Transverse colon (tissue), 4 donors: ENCODE measurements around the gene CCR1.

ENCODE experiments used
- POLR2A ChIP-seq: fragments of 450-650 bp; IDR thresholded peaks from one replicate; pipeline ENCODE4 v1.6.1; 2016; ENCODE audit warnings: antibody characterized with exemption, mild to moderate bottlenecking, moderate library complexity
- POLR2AphosphoS5 ChIP-seq, 3 donors: sonication (generic); formaldehyde crosslinking; IDR thresholded peaks; one replicate each; pipeline ENCODE4 v1.6.1; 2016; ENCODE audit warnings: antibody characterized with exemption in 3 of 3
- TF ChIP-seq, protein P1 (sequence below), 5 experiments: fragments of 200-600 bp in 3 of 5; fragments of 450-650 bp in 2 of 5; sonication (generic) in 3 of 5; IDR thresholded peaks; 1 replicate in 2 of 5; 2 replicates in 3 of 5; pipeline ENCODE4 v1.5.1; 2016 to 2017; ENCODE audit warnings: antibody characterized with exemption in 5 of 5, inconsistent platforms in 3 of 5, mild to moderate bottlenecking in 2 of 5, moderate library complexity in 1 of 5

DNA sequence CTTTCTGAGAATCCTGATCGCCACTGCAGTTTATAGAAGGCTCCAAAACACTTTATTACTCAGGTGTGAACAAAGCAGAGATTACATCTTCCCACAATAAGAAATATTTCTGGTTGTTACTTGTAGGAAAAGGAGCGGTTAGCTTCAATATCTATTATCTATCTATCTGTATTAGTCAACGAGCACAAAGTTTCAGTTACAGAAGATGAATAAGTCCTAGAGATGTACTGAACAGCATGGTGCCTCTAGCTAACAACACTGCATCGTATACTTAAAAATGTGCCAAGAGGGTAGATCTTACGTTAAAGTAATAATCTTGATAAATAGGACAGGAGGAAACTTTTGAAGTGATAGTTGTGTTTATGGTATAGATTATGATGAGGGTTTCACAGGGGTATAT, 23.2 kb upstream of the CCR1 start:
- TF ChIP-seq POLR2AphosphoS5 (IDR thresholded peaks at IDR 0.05) = no peak
- no peak for TF ChIP-seq POLR2A
- TF ChIP-seq, protein P1, sequence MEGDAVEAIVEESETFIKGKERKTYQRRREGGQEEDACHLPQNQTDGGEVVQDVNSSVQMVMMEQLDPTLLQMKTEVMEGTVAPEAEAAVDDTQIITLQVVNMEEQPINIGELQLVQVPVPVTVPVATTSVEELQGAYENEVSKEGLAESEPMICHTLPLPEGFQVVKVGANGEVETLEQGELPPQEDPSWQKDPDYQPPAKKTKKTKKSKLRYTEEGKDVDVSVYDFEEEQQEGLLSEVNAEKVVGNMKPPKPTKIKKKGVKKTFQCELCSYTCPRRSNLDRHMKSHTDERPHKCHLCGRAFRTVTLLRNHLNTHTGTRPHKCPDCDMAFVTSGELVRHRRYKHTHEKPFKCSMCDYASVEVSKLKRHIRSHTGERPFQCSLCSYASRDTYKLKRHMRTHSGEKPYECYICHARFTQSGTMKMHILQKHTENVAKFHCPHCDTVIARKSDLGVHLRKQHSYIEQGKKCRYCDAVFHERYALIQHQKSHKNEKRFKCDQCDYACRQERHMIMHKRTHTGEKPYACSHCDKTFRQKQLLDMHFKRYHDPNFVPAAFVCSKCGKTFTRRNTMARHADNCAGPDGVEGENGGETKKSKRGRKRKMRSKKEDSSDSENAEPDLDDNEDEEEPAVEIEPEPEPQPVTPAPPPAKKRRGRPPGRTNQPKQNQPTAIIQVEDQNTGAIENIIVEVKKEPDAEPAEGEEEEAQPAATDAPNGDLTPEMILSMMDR (IDR thresholded peaks at IDR 0.05) = no peak
